Smooth muscle cell (in vitro differentiated cells): ENCODE results near the gene MLLT3. TPM values are rescaled to one million over a fixed set of nuclear protein-coding genes. Genes with fewer than 3 reads are reported as not detected.

Source experiments
- DNase-seq: peaks from one replicate; lab custom pipeline; 2025; ENCODE audit not compliant: unreplicated experiment; lab: John Stamatoyannopoulos, UW
- H2AFZ ChIP-seq: fragments of 200-600 bp; sonication (generic); 2 replicates; pipeline ENCODE4 v1.6.0; 2016; ENCODE audit warnings: antibody characterized with exemption, low read depth, mild to moderate bottlenecking
- H3F3A ChIP-seq: fragments of 200-600 bp; sonication (generic); 2 replicates; pipeline ENCODE4 v1.6.0; 2017; ENCODE audit warnings: antibody characterized with exemption, low read depth
- H3K27ac ChIP-seq: fragments of 200-600 bp; sonication (generic); 2 replicates; pipeline ENCODE4 v1.5.1; 2016; ENCODE audit warnings: low read depth, mild to moderate bottlenecking
- H3K27me3 ChIP-seq: fragments of 200-600 bp; sonication (generic); 2 replicates; pipeline ENCODE4 v1.6.1; 2016; ENCODE audit warnings: low read depth, mild to moderate bottlenecking
- H3K36me3 ChIP-seq: fragments of 200-600 bp; sonication (generic); 2 replicates; pipeline ENCODE4 v1.5.1; 2016; ENCODE audit warnings: low read depth
- H3K4me1 ChIP-seq: fragments of 200-600 bp; sonication (generic); 2 replicates; pipeline ENCODE4 v1.5.1; 2016; ENCODE audit warnings: low read depth
- H3K4me2 ChIP-seq: fragments of 200-600 bp; sonication (generic); 2 replicates; pipeline ENCODE4 v1.6.0; 2016; ENCODE audit warnings: mild to moderate bottlenecking
- H3K4me3 ChIP-seq: fragments of 200-600 bp; sonication (generic); 2 replicates; pipeline ENCODE4 v1.5.1; 2016; ENCODE audit warnings: mild to moderate bottlenecking
- H3K79me2 ChIP-seq: fragments of 200-600 bp; sonication (generic); 2 replicates; pipeline ENCODE4 v1.6.0; 2016; ENCODE audit warnings: low read depth, mild to moderate bottlenecking
- H3K9ac ChIP-seq: fragments of 200-600 bp; sonication (generic); 2 replicates; pipeline ENCODE4 v1.6.0; 2016; ENCODE audit warnings: low read depth
- H3K9me3 ChIP-seq: fragments of 200-600 bp; sonication (generic); replicated peaks from 2 replicates; pipeline ENCODE4 v1.5.1; 2016; ENCODE audit warnings: low read depth
- H4K20me1 ChIP-seq: fragments of 200-600 bp; sonication (generic); 2 replicates; pipeline ENCODE4 v1.6.0; 2016; ENCODE audit warnings: low read depth
- CTCF ChIP-seq: fragments of 200-600 bp; sonication (generic); IDR thresholded peaks from 2 replicates; pipeline ENCODE4 v1.5.1; 2017; ENCODE audit warnings: borderline replicate concordance, mild to moderate bottlenecking, antibody characterized with exemption; ENCODE audit not compliant: insufficient read depth, poor library complexity, severe bottlenecking
- WGBS: methylation state at CpG from one replicate; pipeline ENCODE4 v1.1.7; 2016; ENCODE audit warnings: low lambda C conversion rate; 5-methylcytosine and 5-hydroxymethylcytosine counted together
- polyA plus RNA-seq: library from polyadenylated mRNA; unstranded; fragments of >200 nt; fragmentation: Nextera tagmentation; extraction: Ambion mirVana; gene quantifications from 2 replicates; pipeline ENCODE4 v1.2.1, GENCODE V29; 2016
- total RNA-seq: library from RNA; depleted of rRNA; stranded (reverse); fragments of >200 nt; gene quantifications from 2 replicates; pipeline ENCODE4 v1.2.3, GENCODE V29; 2014

The MLLT3 gene
- total and polyA plus RNA-seq, 2 experiments from 2014 or later, result 21.9 to 29.9 TPM

- Histone ChIP-seq H3K27ac (no peak overlapping the region), H3K4me1 (peaks cover 13% of the 10 kb centered on the region), H3K9ac (no peak overlapping the region), H4K20me1 (peaks cover 19% of the 10 kb centered on the region), H3K36me3 (no peaks in the 10 kb centered on the region), H3K4me2 (no peak overlapping the region), H3F3A (no peaks in the 10 kb centered on the region), H3K9me3 (no peaks in the 10 kb centered on the region), H3K4me3 (no peak overlapping the region), H3K27me3 (no peaks in the 10 kb centered on the region), H2AFZ (no peak overlapping the region), H3K79me2 (peaks cover 41% of the 10 kb centered on the region)
- no peak for TF ChIP-seq CTCF
- no peak for DNase-seq
These were observed 212.8 kb downstream of the MLLT3 start for GRCh38 chr9:20409321-20410092.

GRCh38 chr9:20408513-20408912, 213.8 kb downstream of the MLLT3 start:
- H3K27me3 ChIP-seq, result no peaks in the 10 kb centered on the region
- no peak for DNase-seq
- no peak for TF ChIP-seq CTCF
- no peaks in the 10 kb centered on the region for H3K36me3 ChIP-seq
- peaks cover 45% of the 10 kb centered on the region for H3K79me2 ChIP-seq
- no peak overlapping the region for H3K4me2 ChIP-seq
- no peaks in the 10 kb centered on the region for H3K9me3 ChIP-seq
- H4K20me1 ChIP-seq, result peaks cover 17% of the 10 kb centered on the region
- H3F3A ChIP-seq, result no peaks in the 10 kb centered on the region
- no peak overlapping the region for H3K27ac ChIP-seq
- H3K4me3 ChIP-seq, result no peak overlapping the region
- WGBS, result 36% methylated on average over 4 of the region's 4 CpGs
- peaks cover 13% of the 10 kb centered on the region for H3K4me1 ChIP-seq
- no peak overlapping the region for H2AFZ ChIP-seq
- no peak overlapping the region for H3K9ac ChIP-seq

- no peaks in the 10 kb centered on the region for H3K36me3 ChIP-seq
- DNase-seq, result no peak
- peaks cover 17% of the 10 kb centered on the region for H4K20me1 ChIP-seq
- H3K9ac ChIP-seq, result no peak overlapping the region
- H3F3A ChIP-seq, result no peaks in the 10 kb centered on the region
- H3K4me3 ChIP-seq, result no peak overlapping the region
- no peak overlapping the region for H3K27ac ChIP-seq
- H3K79me2 ChIP-seq, result peaks cover 34% of the 10 kb centered on the region
- H3K27me3 ChIP-seq, result no peaks in the 10 kb centered on the region
- peaks cover 13% of the 10 kb centered on the region for H3K4me1 ChIP-seq
- peak; percentile 6 for TF ChIP-seq CTCF
- no peak overlapping the region for H3K4me2 ChIP-seq
- no peak overlapping the region for H2AFZ ChIP-seq
- no peaks in the 10 kb centered on the region for H3K9me3 ChIP-seq
These were observed 215.3 kb downstream of the MLLT3 start for GRCh38 chr9:20407013-20407412.

DNA sequence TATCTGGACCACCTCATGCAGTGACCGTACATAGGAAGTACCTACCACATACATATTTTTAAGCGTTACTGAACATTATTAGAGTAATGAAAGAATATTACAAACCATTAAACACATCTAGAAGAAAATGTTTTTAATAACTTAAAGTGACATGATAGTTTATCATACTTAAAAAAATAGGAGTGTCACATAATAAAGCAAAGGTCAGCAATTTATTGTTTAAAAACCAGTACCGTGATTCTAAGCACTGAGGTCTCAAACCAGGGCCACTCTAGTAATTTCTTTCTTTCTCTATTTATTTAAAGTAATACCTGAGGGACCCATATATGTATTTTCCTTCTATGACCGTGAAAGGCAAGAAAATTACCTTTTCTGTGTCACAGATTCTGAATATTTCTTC, 216.0 kb downstream of the MLLT3 start:
- Histone ChIP-seq H3K9ac (no peak overlapping the region), H3F3A (no peaks in the 10 kb centered on the region), H3K4me1 (peaks cover 13% of the 10 kb centered on the region), H3K4me3 (no peak overlapping the region), H3K9me3 (no peaks in the 10 kb centered on the region), H3K79me2 (peaks cover 30% of the 10 kb centered on the region), H3K36me3 (no peaks in the 10 kb centered on the region), H4K20me1 (peaks cover 17% of the 10 kb centered on the region), H2AFZ (no peak overlapping the region), H3K4me2 (no peak overlapping the region), H3K27ac (no peak overlapping the region), H3K27me3 (no peaks in the 10 kb centered on the region)
- no peak for DNase-seq
- 96% methylated on average over 4 of the region's 4 CpGs for WGBS
- TF ChIP-seq CTCF, result no peak
